Endodermal cell (in vitro differentiated cells): ENCODE measurements around the gene LPCAT4. TPM values are rescaled to one million over a fixed set of nuclear protein-coding genes. Genes with fewer than 3 reads are reported as not detected.
"Not testable (repeated sequence)": the region's sequence is repeated elsewhere in the genome, so short reads cannot be mapped to it uniquely, and the experiment has no call there.

Experiments used
- DNase-seq: peaks from one replicate; pipeline ENCODE4 v3.0.0-alpha.2; 2017
- H3K27ac ChIP-seq: 2 replicates; pipeline ENCODE4 v1.5.1; 2013; ENCODE audit warnings: mild to moderate bottlenecking, low read depth, low read length, moderate library complexity
- H3K27me3 ChIP-seq: 2 replicates; pipeline ENCODE4 v1.6.1; 2013; ENCODE audit warnings: mild to moderate bottlenecking, low read length, moderate library complexity; ENCODE audit not compliant: insufficient read depth, control insufficient read depth, poor library complexity, severe bottlenecking
- H3K36me3 ChIP-seq: 2 replicates; pipeline ENCODE4 v1.7.0; 2013; ENCODE audit warnings: mild to moderate bottlenecking, low read length, moderate library complexity; ENCODE audit not compliant: control insufficient read depth, insufficient read depth
- H3K4me1 ChIP-seq: one replicate; pipeline ENCODE4 v1.7.0; 2013; ENCODE audit warnings: low read length; ENCODE audit not compliant: control insufficient read depth, insufficient read depth
- H3K4me3 ChIP-seq: 2 replicates; pipeline ENCODE4 v1.5.1; 2013; ENCODE audit warnings: mild to moderate bottlenecking, low read length, moderate library complexity
- H3K9ac ChIP-seq: 2 replicates; pipeline ENCODE4 v1.6.1; 2013; ENCODE audit warnings: mild to moderate bottlenecking, low read length, moderate library complexity; ENCODE audit not compliant: poor library complexity, severe bottlenecking; ENCODE audit errors: extremely low read depth
- H3K9me3 ChIP-seq: 2 replicates; pipeline ENCODE4 v1.6.1; 2013; ENCODE audit warnings: mild to moderate bottlenecking, low read length, moderate library complexity; ENCODE audit not compliant: control insufficient read depth
- H3K27ac Mint-ChIP-seq: 2 replicates; pipeline ENCODE4 v1.8.0; 2020; ENCODE audit warnings: mixed read lengths
- H3K27me3 Mint-ChIP-seq: 2 replicates; pipeline ENCODE4 v1.8.0; 2021; ENCODE audit warnings: mild to moderate bottlenecking, mixed read lengths; ENCODE audit not compliant: insufficient read depth
- H3K36me3 Mint-ChIP-seq: 2 replicates; pipeline ENCODE4 v1.8.0; 2020; ENCODE audit warnings: low read depth, mixed read lengths
- H3K4me1 Mint-ChIP-seq: 2 replicates; pipeline ENCODE4 v1.8.0; 2020; ENCODE audit warnings: mixed read lengths
- H3K4me3 Mint-ChIP-seq: 2 replicates; pipeline ENCODE4 v1.8.0; 2020; ENCODE audit warnings: mild to moderate bottlenecking, moderate library complexity, mixed read lengths
- H3K9me3 Mint-ChIP-seq: 2 replicates; pipeline ENCODE4 v1.8.0; 2020; ENCODE audit warnings: mild to moderate bottlenecking, mixed read lengths
- CTCF ChIP-seq: fragments of 200-600 bp; sonication (generic); conservative IDR thresholded peaks from 2 replicates; pipeline ENCODE4 v1.5.0; 2021; ENCODE audit warnings: antibody characterized with exemption, mild to moderate bottlenecking
- WGBS, 2 experiments: methylation state at CpG; one replicate each; pipeline versions ENCODE4 v1.1.5 to v1.1.7; 2013; ENCODE audit warnings: missing lambda C conversion rate in 2 of 2, mixed read lengths in 1 of 2; ENCODE audit not compliant: insufficient coverage in 1 of 2, insufficient read length in 1 of 2; 5-methylcytosine and 5-hydroxymethylcytosine counted together
- long read RNA-seq, 4 experiments: library from polyadenylated mRNA in 2 of 4; library from RNA in 1 of 4; library from capped mRNA in 1 of 4; stranded (forward) in 3 of 4; unstranded in 1 of 4; transcript quantifications; one replicate each; pipeline ENCODE4 v2.0.0, GENCODE V29; 2020 to 2021; ENCODE audit warnings: inconsistent platforms in 1 of 4
- polyA plus RNA-seq, 2 experiments: library from polyadenylated mRNA; stranded (reverse); fragments of 50-300 nt; gene quantifications; one replicate each; pipeline ENCODE4 v1.2.3, GENCODE V29; 2013
- total RNA-seq, 2 donors: library from RNA; stranded (reverse); fragmentation: NEBNext Ultra II Directional in 1 of 2; extraction: Animal tissue kit (Norgen Biotek cat#: 25700) in 1 of 2; gene quantifications; 2 replicates in 1 of 2; 3 replicates in 1 of 2; pipeline ENCODE4 v1.2.1, GENCODE V29; 2021

The LPCAT4 gene
- total RNA-seq: 10 to 100 TPM; 64.7 to 65.6 TPM
- 67.5 TPM for polyA plus RNA-seq (2013, experiment 1 of 2)
- polyA plus RNA-seq (2013, experiment 2 of 2): 57.5 TPM
- long read RNA-seq, experiment 1, transcript LPCAT4-201 (14 exons, 2,262 nt): major isoform, 6 of 8 reads
- long read RNA-seq, experiment 1, partial matches to known transcripts: 1 of 8 reads
- long read RNA-seq, experiment 1, other reads (novel, unspliced or antisense): 1 of 8 reads
- long read RNA-seq, experiment 2, transcript LPCAT4-201 (14 exons, 2,262 nt): major isoform, 25 of 38 reads
- long read RNA-seq, experiment 2, partial matches to known transcripts: 2 of 38 reads
- long read RNA-seq, experiment 2, other reads (novel, unspliced or antisense): 11 of 38 reads
- long read RNA-seq, experiment 3, transcript LPCAT4-201 (14 exons, 2,262 nt): major isoform, 10 of 23 reads
- long read RNA-seq, experiment 3, partial matches to known transcripts: 11 of 23 reads
- long read RNA-seq, experiment 3, other reads (novel, unspliced or antisense): 2 of 23 reads
- long read RNA-seq, experiment 4, transcript LPCAT4-201 (14 exons, 2,262 nt): major isoform, 10 of 28 reads
- long read RNA-seq, experiment 4, partial matches to known transcripts: 12 of 28 reads
- long read RNA-seq, experiment 4, other reads (novel, unspliced or antisense): 6 of 28 reads

- DNase-seq: peak; percentile 93
- peaks cover 7% of the 10 kb centered on the region for H3K9me3 ChIP-seq
- 0 to 1% methylated on average over 22 to 80 of the region's 80 CpGs for WGBS, 2 experiments
These were observed at the start of gene LPCAT4 for GRCh38 chr15:34367101-34368081. Gene LPCAT4 (minus strand): TSS chr15:34367196. CDS start chr15:34367100, 96 bp downstream.

GRCh38 chr15:34409511-34409910 lies 42.5 kb upstream of the LPCAT4 start:
- H3K4me1 ChIP-seq, H3K27ac Mint-ChIP-seq, H3K27ac ChIP-seq, H3K4me3 ChIP-seq, H3K27me3 ChIP-seq, H3K36me3 Mint-ChIP-seq, H3K4me3 Mint-ChIP-seq, H3K36me3 ChIP-seq, H3K9ac ChIP-seq, H3K9me3 Mint-ChIP-seq, DNase-seq, H3K9me3 ChIP-seq, H3K4me1 Mint-ChIP-seq, H3K27me3 Mint-ChIP-seq: not testable (repeated sequence)
- WGBS, 2 experiments: no CpG with 5 or more reads among the region's 19 CpGs

More at GRCh38 chr15:34367101-34368081, at the start of gene LPCAT4:
- Mint-ChIP-seq H3K36me3 (peaks cover 8% of the 10 kb centered on the region), H3K9me3 (peaks cover 5% of the 10 kb centered on the region), H3K4me1 (peaks cover 13% of the 10 kb centered on the region), H3K4me3 (peak within 1 kb of the TSS; percentile 94), H3K27ac (peak within 1 kb of the TSS; percentile 97), H3K27me3 (peaks cover 4% of the 10 kb centered on the region)
- H3K36me3 ChIP-seq: peaks cover 12% of the 10 kb centered on the region
- H3K9ac ChIP-seq: peak within 1 kb of the TSS; percentile 57
- peak within 1 kb of the TSS; percentile 78 for H3K4me3 ChIP-seq
- H3K27ac ChIP-seq: peak within 1 kb of the TSS; percentile 96
- peak; percentile 95 for TF ChIP-seq CTCF
- H3K27me3 ChIP-seq: no peaks in the 10 kb centered on the region
- peaks cover 5% of the 10 kb centered on the region for H3K4me1 ChIP-seq

- not testable (repeated sequence) for H3K27me3 Mint-ChIP-seq, H3K36me3 ChIP-seq, H3K4me1 Mint-ChIP-seq, H3K27me3 ChIP-seq, H3K4me3 ChIP-seq, H3K27ac Mint-ChIP-seq, H3K9ac ChIP-seq, DNase-seq, H3K4me3 Mint-ChIP-seq, H3K4me1 ChIP-seq, H3K36me3 Mint-ChIP-seq, H3K27ac ChIP-seq, H3K9me3 Mint-ChIP-seq, H3K9me3 ChIP-seq
- no CpG with 5 or more reads among the region's 10 CpGs for WGBS, 2 experiments
These were observed 42.0 kb upstream of the LPCAT4 start for GRCh38 chr15:34408973-34409372.

- not testable (repeated sequence) for H3K36me3 Mint-ChIP-seq
These were observed 36.9 kb upstream of the LPCAT4 start for GRCh38 chr15:34403899-34404298.

GRCh38 chr15:34403160-34403598 lies 36.2 kb upstream of the LPCAT4 start:
- not testable (repeated sequence) for H3K27me3 Mint-ChIP-seq, H3K4me1 Mint-ChIP-seq, H3K4me3 ChIP-seq, H3K9ac ChIP-seq, H3K27ac ChIP-seq, H3K9me3 Mint-ChIP-seq, H3K36me3 Mint-ChIP-seq, H3K27ac Mint-ChIP-seq, DNase-seq, H3K4me1 ChIP-seq, H3K27me3 ChIP-seq, H3K9me3 ChIP-seq, H3K36me3 ChIP-seq, H3K4me3 Mint-ChIP-seq
- WGBS, 2 experiments: no CpG with 5 or more reads among the region's 4 CpGs

More at GRCh38 chr15:34403899-34404298, 36.9 kb upstream of the LPCAT4 start:
- H3K9me3 ChIP-seq, H3K36me3 ChIP-seq, H3K27me3 ChIP-seq, H3K9me3 Mint-ChIP-seq, H3K4me3 Mint-ChIP-seq, H3K27ac ChIP-seq, H3K27me3 Mint-ChIP-seq, H3K4me1 ChIP-seq, H3K4me3 ChIP-seq, DNase-seq, H3K4me1 Mint-ChIP-seq, H3K27ac Mint-ChIP-seq, H3K9ac ChIP-seq: not testable (repeated sequence)
- WGBS, 2 experiments: no CpG with 5 or more reads among the region's 3 CpGs
